SK-N-SH (cell line): ENCODE data around the gene HS1BP3. TPM values are rescaled to one million over a fixed set of nuclear protein-coding genes. Genes with fewer than 3 reads are reported as not detected.

ENCODE experiments used
- CTCF ChIA-PET: fragments of 300-600, 350-600 bp; formaldehyde crosslinking; extraction: SDS; loops from one replicate; lab custom pipeline; 2021; lab: Yijun Ruan, JAX
- POLR2A ChIA-PET: fragments of 350-600 bp; sonication (Branson Sonifier 250); formaldehyde crosslinking; extraction: SDS; loops from one replicate; lab custom pipeline; 2020; ENCODE audit warnings: antibody characterized with exemption, inconsistent platforms; lab: Yijun Ruan, JAX
- DNase-seq: peaks from one replicate; pipeline ENCODE4 v3.0.0; 2012
- H2AFZ ChIP-seq: fragments of 200-600 bp; sonication (generic); 2 replicates; pipeline ENCODE4 v1.8.1; 2016; ENCODE audit warnings: antibody characterized with exemption, mild to moderate bottlenecking, low read depth
- H3F3A ChIP-seq: fragments of 200-600 bp; sonication (generic); replicated peaks from 2 replicates; pipeline ENCODE3; 2016; ENCODE audit warnings: antibody characterized with exemption, mild to moderate bottlenecking; ENCODE audit not compliant: insufficient read depth
- H3K27ac ChIP-seq, 2 experiments: fragments of 200-500 bp in 1 of 2; fragments of 200-600 bp in 1 of 2; sonication (Bioruptor generic) in 1 of 2; sonication (generic), shearing (Covaris generic) in 1 of 2; 2 replicates each; pipeline versions ENCODE4 v1.5.1 to v1.6.1; 2014 to 2016; ENCODE audit warnings: low read depth in 2 of 2, inconsistent platforms in 1 of 2, low read length in 1 of 2, mild to moderate bottlenecking in 1 of 2, mixed read lengths in 1 of 2
- H3K27me3 ChIP-seq: fragments of 200-600 bp; sonication (generic), shearing (Covaris generic); 2 replicates; pipeline ENCODE4 v1.6.1; 2016; ENCODE audit warnings: mixed run types; ENCODE audit not compliant: insufficient read depth
- H3K36me3 ChIP-seq, 2 experiments: fragments of 200-500 bp in 1 of 2; fragments of 200-600 bp in 1 of 2; sonication (Bioruptor generic) in 1 of 2; sonication (generic) in 1 of 2; replicated peaks in 1 of 2; 2 replicates each; pipeline versions ENCODE3 to v1.5.1; 2014 to 2016; ENCODE audit warnings: low read length in 1 of 2, mild to moderate bottlenecking in 1 of 2; ENCODE audit not compliant: insufficient read depth in 2 of 2, control insufficient read depth in 1 of 2
- H3K4me1 ChIP-seq, 2 experiments: fragments of 200-500 bp in 1 of 2; fragments of 200-600 bp in 1 of 2; sonication (Bioruptor generic) in 1 of 2; sonication (generic), shearing (Covaris generic) in 1 of 2; 2 replicates each; pipeline versions ENCODE4 v1.5.1 to v1.6.1; 2014 to 2016; ENCODE audit warnings: low read depth in 1 of 2, low read length in 1 of 2, mixed run types in 1 of 2; ENCODE audit not compliant: insufficient read depth in 2 of 2, control insufficient read depth in 1 of 2
- H3K4me2 ChIP-seq: fragments of 200-600 bp; sonication (generic), shearing (Covaris generic); 2 replicates; pipeline ENCODE4 v1.6.1; 2017; ENCODE audit warnings: mixed run types
- H3K4me3 ChIP-seq, 2 experiments: fragments of 200-500 bp in 1 of 2; fragments of 200-600 bp in 1 of 2; sonication (Bioruptor generic) in 1 of 2; sonication (generic), shearing (Covaris generic) in 1 of 2; 2 replicates each; pipeline versions ENCODE4 v1.5.1 to v1.8.1; 2014 to 2016; ENCODE audit warnings: low read depth in 2 of 2, inconsistent platforms in 1 of 2, low read length in 1 of 2, mild to moderate bottlenecking in 1 of 2, mixed read lengths in 1 of 2, moderate library complexity in 1 of 2
- H3K79me2 ChIP-seq: fragments of 200-600 bp; sonication (generic); 2 replicates; pipeline ENCODE4 v1.8.1; 2017; ENCODE audit warnings: mild to moderate bottlenecking; ENCODE audit not compliant: insufficient read depth
- H3K9ac ChIP-seq: fragments of 200-600 bp; sonication (generic); 2 replicates; pipeline ENCODE4 v1.6.1; 2017; ENCODE audit warnings: mixed run types
- H3K9me2 ChIP-seq: fragments of 200-600 bp; sonication (generic); 2 replicates; pipeline ENCODE4 v1.6.1; 2017; ENCODE audit warnings: mixed run types
- H3K9me3 ChIP-seq: fragments of 200-600 bp; sonication (generic); 2 replicates; pipeline ENCODE4 v1.6.1; 2017; ENCODE audit warnings: mixed run types, mild to moderate bottlenecking, moderate library complexity
- H4K20me1 ChIP-seq: fragments of 200-600 bp; sonication (generic); 2 replicates; pipeline ENCODE4 v1.6.1; 2017; ENCODE audit warnings: mild to moderate bottlenecking, mixed run types; ENCODE audit not compliant: insufficient read depth
- ELF1 ChIP-seq: IDR thresholded peaks from 2 replicates; pipeline ENCODE4 v1.4.0; 2012
- EP300 ChIP-seq, 2 experiments: IDR thresholded peaks; 2 replicates each; pipeline versions ENCODE4 v1.4.0 to v1.6.1; 2012; ENCODE audit warnings: borderline replicate concordance in 1 of 2, low read depth in 1 of 2, low read length in 1 of 2
- GABPA ChIP-seq: IDR thresholded peaks from 2 replicates; pipeline ENCODE4 v1.4.0; 2012; ENCODE audit warnings: low read depth, mild to moderate bottlenecking
- POLR2AphosphoS5 ChIP-seq: IDR thresholded peaks from 2 replicates; pipeline ENCODE4 v1.6.1; 2012; ENCODE audit warnings: low read depth, low read length
- RCOR1 ChIP-seq: fragments of 150-350 bp; IDR thresholded peaks from 2 replicates; pipeline ENCODE4 v1.6.1; 2017; ENCODE audit warnings: antibody characterized with exemption, low read length
- REST ChIP-seq: IDR thresholded peaks from 2 replicates; pipeline ENCODE4 v1.6.1; 2012; ENCODE audit warnings: mild to moderate bottlenecking, low read depth, low read length, moderate library complexity
- SIN3A ChIP-seq: IDR thresholded peaks from 2 replicates; pipeline ENCODE4 v1.6.1; 2012; ENCODE audit warnings: low read depth, mild to moderate bottlenecking, low read length, moderate library complexity, borderline replicate concordance
- USF1 ChIP-seq: IDR thresholded peaks from 2 replicates; pipeline ENCODE4 v1.4.0; 2012; ENCODE audit warnings: low read depth, borderline replicate concordance
- WGBS: methylation state at CpG from one replicate; pipeline ENCODE4 v1.1.6; 2017; ENCODE audit warnings: low lambda C conversion rate; 5-methylcytosine and 5-hydroxymethylcytosine counted together
- polyA plus RNA-seq, 3 experiments: library from polyadenylated mRNA; depleted of rRNA; stranded (reverse); fragments of >200 nt; gene quantifications; 2 replicates each; pipeline ENCODE4 v1.2.3, GENCODE V29; 2012
- TF ChIP-seq, protein P1 (sequence below): IDR thresholded peaks from 2 replicates; pipeline ENCODE4 v1.4.0; 2012; ENCODE audit warnings: low read depth

Gene HS1BP3
- polyA plus RNA-seq, 1 of the 3 experiments (the other 2 are of a cell fraction), result 20.1 TPM

- Histone ChIP-seq H3K4me2 (no peak overlapping the region), H3K9me2 (no peaks in the 10 kb centered on the region), H3K4me3 (no peak overlapping the region), H3K9me3 (no peaks in the 10 kb centered on the region), H3K27me3 (no peaks in the 10 kb centered on the region), H2AFZ (no peak overlapping the region), H3K27ac (no peak overlapping the region), H3K79me2 (no peaks in the 10 kb centered on the region), H3F3A (no peaks in the 10 kb centered on the region), H3K9ac (no peak overlapping the region), H4K20me1 (no peaks in the 10 kb centered on the region), H3K36me3 (peaks cover 0 to 35% of the 10 kb centered on the region in 2 experiments), H3K4me1 (peaks cover 0 to 32% of the 10 kb centered on the region in 2 experiments; a peak in 1 of 4 replicates)
- TF ChIP-seq ELF1, result no peak
- DNase-seq, result no peak
- ChIA-PET CTCF (interaction anchor here (0.6 to 4.8 kb wide), 9 partner anchors 11 to 245 kb away, joined by 3 to 33 read pairs (median 7); partner anchors contain the start of gene HS1BP3), POLR2A (interaction anchor here (1.1 to 3.3 kb wide), 4 partner anchors 38 to 177 kb away, joined by 3 to 15 read pairs (median 4); partner anchors contain the start of gene RHOB)
- WGBS, result 91% methylated on average over 17 of the region's 20 CpGs
These were observed 26.6 kb downstream of the HS1BP3 start for GRCh38 chr2:20624156-20624883.

DNA sequence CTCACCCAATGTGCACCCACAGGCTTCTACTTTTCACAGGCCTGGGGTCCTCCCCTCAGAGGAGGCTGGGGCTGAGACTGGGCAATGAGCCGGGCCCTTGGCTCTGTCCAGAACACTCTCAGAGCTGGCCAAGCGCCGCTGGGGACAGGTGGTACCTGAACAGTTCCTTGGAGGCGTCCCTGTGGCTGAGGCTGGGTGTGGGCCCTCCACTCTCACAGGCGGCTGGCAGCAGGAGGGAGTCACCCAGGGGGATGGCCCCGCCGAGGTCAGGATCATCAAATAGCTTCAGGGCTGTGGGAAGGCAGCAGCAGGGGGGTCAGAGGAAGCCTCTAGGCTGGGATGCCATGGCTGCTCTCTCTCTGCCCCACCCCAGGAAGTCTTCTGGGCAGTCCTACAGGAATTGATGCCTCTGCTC lies 27.1 kb downstream of the HS1BP3 start:
- Histone ChIP-seq H3K4me2 (no peak overlapping the region), H3F3A (no peaks in the 10 kb centered on the region), H3K4me1 (peaks cover 0 to 32% of the 10 kb centered on the region in 2 experiments; a peak in 1 of 4 replicates), H3K27me3 (no peaks in the 10 kb centered on the region), H4K20me1 (no peaks in the 10 kb centered on the region), H3K79me2 (no peaks in the 10 kb centered on the region), H3K4me3 (no peak overlapping the region), H3K9me3 (no peaks in the 10 kb centered on the region), H3K36me3 (peaks cover 0 to 35% of the 10 kb centered on the region in 2 experiments), H3K27ac (no peak overlapping the region), H3K9me2 (no peaks in the 10 kb centered on the region), H2AFZ (no peak overlapping the region), H3K9ac (no peak overlapping the region)
- DNase-seq, result no peak
- POLR2A ChIA-PET, result interaction anchor here (2.7 kb wide), 1 partner anchor 176 kb away, joined by 16 read pairs; the partner anchor contains the start of gene RHOB
- CTCF ChIA-PET, result interaction anchor here (0.6 to 4.8 kb wide), 7 partner anchors 12 to 180 kb away, joined by 3 to 33 read pairs (median 5); partner anchors contain the start of genes HS1BP3 and RHOB
- 93% methylated on average over 4 of the region's 7 CpGs for WGBS
- TF ChIP-seq, protein P1, sequence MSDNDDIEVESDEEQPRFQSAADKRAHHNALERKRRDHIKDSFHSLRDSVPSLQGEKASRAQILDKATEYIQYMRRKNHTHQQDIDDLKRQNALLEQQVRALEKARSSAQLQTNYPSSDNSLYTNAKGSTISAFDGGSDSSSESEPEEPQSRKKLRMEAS, result no peak
- TF ChIP-seq POLR2AphosphoS5 (no peak), SIN3A (no peak), GABPA (no peak), USF1 (no peak), REST (no peak), EP300 (IDR thresholded peaks at IDR 0.05; ENCODE audit: borderline replicate concordance in 1 of 2, low read depth in 1 of 2, low read length in 1 of 2) (no peak), RCOR1 (no peak)
